Endometrial microvascular endothelial cells (primary cell): ENCODE data around the gene ANO10. TPM values are rescaled to one million over a fixed set of nuclear protein-coding genes. Genes with fewer than 3 reads are reported as not detected.

Experiments used
- in situ Hi-C: cut with HindIII; loops from 2 replicates; pipeline ENCODE4 v1.10.0; 2017; ENCODE audit warnings: low sequenced_read_pairs, low pct_unique_long_range_greater_than_20kb; ENCODE audit errors: inconsistent ontology term
- total RNA-seq: library from RNA; depleted of rRNA; stranded (reverse); fragments of >200 nt; gene quantifications from one replicate; pipeline ENCODE4 v1.2.3, GENCODE V29; 2015; ENCODE audit errors: inconsistent ontology term

The ANO10 gene
- total RNA-seq, 1 donor from 2014 or later: 97.8 TPM

DNA sequence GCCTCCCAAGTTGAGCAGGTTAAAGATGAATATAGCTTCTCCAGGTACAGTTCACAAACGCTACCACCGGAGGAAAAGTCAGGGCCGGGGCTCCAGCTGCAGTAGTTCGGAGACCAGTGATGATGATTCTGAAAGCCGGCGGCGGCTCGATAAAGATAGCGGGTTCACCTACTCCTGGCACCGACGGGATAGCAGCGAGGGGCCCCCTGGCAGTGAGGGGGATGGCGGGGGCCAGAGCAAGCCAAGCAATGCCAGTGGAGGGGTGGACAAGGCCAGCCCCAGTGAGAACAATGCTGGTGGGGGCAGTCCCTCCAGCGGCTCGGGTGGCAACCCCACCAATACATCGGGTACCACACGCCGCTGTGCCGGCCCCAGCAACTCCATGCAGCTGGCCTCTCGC lies 274.0 kb downstream of the ANO10 start:
- in situ Hi-C loops: no loop called here

GRCh38 chr3:43346978-43347749 lies 274.6 kb downstream of the ANO10 start:
- in situ Hi-C loops: no loop called here

- in situ Hi-C loops: no loop called here
These were observed 275.9 kb downstream of the ANO10 start for GRCh38 chr3:43345877-43346276.

GRCh38 chr3:43345246-43345645 lies 276.6 kb downstream of the ANO10 start:
- in situ Hi-C loops: no loop called here

DNA sequence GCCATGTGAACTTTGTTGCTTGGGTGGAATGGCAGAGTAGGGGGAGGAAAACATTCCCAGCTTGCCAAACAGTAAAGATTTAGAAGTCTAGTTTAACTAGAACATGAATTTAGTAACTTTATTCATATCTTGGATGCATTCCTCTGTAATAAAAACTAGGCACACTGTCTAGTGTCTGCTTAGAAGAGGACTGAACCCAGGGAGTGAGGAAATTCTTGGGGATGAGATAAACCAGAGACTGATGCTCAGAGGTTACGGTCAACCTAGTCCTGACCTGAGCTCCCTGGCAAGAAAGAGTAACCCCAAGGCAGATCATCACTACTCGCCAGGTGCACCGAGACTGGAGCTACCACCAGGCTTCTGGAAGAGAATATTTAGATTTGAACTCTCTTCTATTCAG lies 277.3 kb downstream of the ANO10 start:
- in situ Hi-C loops: no loop called here

DNA sequence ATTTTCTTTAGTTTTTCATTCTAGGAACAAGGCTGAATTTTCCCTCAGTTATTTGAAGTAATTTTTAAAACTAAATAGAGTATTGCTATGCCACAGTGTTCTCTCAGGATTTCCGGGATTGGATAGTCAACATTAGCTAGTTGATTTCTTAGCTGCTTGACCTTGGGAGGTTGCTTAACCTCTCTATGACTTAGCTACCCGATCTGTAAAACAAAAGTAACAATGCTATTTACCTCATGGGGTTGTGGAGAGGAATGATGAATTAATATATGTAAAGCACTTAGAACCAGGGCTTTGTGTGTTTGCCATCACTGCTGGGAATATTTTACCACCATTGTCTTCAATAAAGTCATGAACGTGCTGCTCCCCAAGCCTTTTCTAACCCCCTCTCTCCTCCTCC lies 278.0 kb downstream of the ANO10 start:
- in situ Hi-C loops: no loop called here

DNA sequence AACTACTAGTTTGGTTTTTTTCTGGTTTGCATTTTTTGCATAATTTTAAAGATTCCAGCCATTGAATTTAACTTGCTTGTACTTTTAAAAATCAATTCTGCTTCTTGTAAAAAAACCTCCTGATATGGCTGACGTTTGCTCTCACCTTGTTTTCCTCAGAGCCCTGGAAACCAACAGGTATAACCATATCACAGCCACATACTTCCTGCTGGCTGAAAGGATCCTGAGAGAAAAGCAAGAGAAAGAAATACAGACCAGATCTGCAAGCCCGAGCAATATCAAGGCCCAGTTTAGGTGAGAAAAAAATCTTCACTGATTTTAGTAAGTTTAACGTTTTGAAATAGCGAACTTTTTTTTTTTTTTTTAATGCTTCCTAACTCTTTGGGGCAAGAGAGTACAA lies 278.6 kb downstream of the ANO10 start:
- in situ Hi-C loops: no loop called here

DNA sequence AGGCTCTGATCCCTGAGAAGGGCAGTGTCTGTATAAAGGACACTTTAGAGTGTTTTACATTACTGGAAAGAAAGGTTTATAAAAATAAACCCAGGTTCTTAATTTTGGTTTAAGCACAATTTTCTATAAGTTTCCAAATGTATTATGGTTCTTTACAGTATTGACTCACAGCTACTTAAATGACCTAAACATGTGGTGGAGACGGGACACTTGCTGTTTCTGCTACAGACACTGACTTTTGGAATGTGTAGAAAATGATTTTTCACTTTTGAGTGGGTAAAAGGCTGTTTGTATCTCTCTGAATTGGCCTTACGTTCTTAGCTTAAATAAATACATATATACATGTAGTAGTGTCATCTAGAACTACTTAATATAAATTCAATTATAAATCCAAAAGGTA lies 280.0 kb downstream of the ANO10 start:
- in situ Hi-C loops: no loop called here

DNA sequence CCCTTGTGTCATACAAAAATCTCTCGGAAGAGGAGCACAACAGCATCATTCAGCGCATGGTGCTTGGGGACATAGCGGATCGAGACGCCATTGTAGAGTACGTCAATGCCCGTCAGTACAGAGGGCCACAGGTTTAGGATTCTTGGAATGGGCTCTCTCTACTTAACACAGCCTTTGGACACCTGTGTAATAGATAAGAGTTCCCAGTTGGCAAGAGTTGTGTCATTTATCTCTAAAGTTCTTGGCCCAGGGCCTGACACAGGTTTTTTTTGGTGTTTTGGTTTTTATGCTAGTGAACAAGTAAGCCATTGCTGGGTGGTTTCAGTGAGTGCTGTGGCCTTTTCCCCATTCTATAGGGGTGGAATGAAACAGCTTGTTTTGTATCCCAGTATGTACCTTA lies 281.4 kb downstream of the ANO10 start:
- in situ Hi-C loops: no loop called here

DNA sequence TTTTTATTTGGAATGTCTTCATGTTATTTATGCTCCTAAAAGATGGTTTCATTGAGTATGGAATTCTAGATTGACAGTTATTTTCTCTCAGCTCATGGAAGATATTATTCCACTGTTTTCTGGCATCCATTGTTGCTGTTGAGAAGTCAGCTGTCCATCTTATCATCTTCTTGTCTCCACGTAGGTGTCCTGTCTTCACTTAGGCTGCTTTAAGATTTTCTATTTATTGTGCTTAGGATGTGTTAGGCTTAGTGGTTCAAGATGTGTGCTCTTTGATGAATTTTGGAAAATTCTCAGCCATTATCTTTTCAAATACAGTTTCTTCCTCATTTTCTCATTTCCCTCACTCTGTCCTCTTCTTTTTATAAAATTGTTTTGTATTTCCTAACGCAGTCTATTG lies 283.5 kb downstream of the ANO10 start:
- in situ Hi-C loops: no loop called here

DNA sequence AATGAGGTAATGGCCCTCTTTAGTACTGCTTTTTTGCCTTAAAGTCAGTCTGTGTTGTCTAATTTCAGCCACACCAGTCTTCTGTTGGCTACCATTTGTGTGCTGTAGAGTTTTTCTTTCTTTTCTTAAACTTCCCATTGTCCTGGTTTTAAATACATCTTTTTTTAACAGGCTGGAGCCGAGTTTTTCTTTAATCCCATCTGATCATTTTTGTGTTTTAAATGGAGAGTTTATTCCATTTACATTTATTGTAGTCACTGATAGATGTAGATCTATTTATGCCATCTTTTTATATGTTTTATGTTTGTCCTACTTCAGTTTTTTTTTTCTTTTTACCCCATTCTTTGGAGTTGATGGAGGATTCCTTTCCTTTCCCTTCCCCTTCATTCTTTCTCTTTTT lies 286.0 kb downstream of the ANO10 start:
- in situ Hi-C loops: no loop called here

- in situ Hi-C loops: no loop called here
These were observed 286.8 kb downstream of the ANO10 start for GRCh38 chr3:43334976-43335375.

DNA sequence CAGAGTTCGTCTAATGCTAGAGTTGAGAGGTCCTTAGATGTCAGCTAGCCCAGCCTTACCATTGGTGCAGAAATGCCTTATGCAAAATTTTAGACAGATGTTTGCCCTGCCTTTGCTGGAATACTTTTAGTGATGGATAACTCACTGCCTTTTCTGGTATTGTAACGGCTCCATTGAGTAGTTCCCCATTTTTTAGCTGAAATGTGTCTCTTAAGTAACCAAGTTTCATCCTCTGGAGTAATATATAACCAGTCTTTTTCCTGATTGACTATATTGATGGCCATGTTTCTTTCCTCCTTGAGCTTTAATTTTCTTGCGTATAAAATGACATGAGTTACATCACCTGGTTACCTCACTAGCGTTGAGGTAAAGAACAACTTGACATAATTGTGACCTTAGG lies 290.4 kb downstream of the ANO10 start:
- in situ Hi-C loops: no loop called here

- in situ Hi-C loops: no loop called here
These were observed 290.8 kb downstream of the ANO10 start for GRCh38 chr3:43330981-43331380.

GRCh38 chr3:43328653-43329052 lies 293.2 kb downstream of the ANO10 start:
- in situ Hi-C loops: no loop called here

- in situ Hi-C loops: no loop called here
These were observed 294.2 kb downstream of the ANO10 start for GRCh38 chr3:43327582-43327979.

- in situ Hi-C loops: no loop called here
These were observed 294.8 kb downstream of the ANO10 start for GRCh38 chr3:43326891-43327581.

- in situ Hi-C loops: no loop called here
These were observed 298.3 kb downstream of the ANO10 start for GRCh38 chr3:43323541-43323940.

DNA sequence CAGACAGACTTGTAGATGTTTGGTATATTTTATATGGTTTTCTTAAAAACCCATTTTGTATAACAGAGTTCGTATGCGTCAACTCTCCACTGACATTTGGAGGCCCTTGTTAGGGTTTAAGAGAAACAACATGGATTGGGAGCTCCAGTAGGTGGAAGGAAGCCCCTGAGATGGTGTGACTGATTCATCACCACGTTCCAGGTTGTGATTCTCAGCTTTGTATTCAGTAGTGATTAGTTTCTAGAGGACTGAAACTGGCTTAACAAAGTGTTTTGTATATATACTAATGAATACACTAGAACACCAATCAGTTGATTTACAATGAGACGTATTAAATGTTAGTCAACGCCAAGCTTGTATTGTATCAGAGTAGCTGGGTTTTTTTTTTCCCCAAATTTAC lies 301.5 kb downstream of the ANO10 start:
- in situ Hi-C loops: no loop called here

DNA sequence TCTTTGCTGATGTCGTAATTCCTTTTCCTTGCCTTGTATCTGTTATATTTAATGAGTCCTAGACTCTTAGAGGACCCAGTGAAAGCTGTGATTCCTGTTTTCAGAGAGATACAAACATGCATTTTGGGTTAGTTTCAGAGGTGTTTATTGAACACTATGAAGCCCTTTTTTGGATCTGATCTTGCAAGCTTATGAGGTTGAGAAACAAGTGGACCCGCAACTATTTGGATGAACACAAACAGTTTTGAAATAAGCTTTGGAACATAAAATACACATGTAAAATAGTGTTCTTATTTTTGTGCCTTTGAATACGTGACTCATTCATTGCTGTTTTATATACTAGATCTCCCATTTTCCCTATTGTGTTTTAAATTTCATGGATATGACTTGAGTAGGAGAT lies 302.0 kb downstream of the ANO10 start:
- in situ Hi-C loops: no loop called here

DNA sequence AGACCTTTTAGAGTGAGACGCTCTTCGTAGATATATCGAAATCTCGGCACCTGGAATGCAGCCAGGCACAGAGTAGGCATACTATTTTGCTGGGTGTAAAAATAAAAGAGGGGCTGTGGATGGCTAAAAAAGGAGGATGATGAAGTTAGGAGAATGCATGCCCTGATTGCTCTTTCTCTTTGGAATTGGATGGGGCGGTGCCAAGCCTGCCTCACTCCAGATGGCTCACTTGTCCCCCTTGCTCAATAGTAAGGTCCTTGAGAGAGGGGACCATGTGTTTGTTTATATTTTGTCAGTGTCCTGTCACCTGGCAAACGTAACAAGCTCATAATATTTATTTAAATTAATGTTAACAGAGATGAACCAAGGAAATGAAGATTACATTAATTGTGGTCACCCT lies 302.4 kb downstream of the ANO10 start:
- in situ Hi-C loops: no loop called here
